PC-3 (cell line): Measurements from ENCODE around the gene FOXL1. TPM values are rescaled to one million over a fixed set of nuclear protein-coding genes. Genes with fewer than 3 reads are reported as not detected.

Experiments
- ATAC-seq: fragments of 200-7000 bp; cut with Tn5 transposase; 2 replicates; pipeline ENCODE4 v1.9.1; 2020; ENCODE audit warnings: mild to moderate bottlenecking, moderate library complexity
- BruUV-seq: library from RNA; stranded (reverse); fragments of 400-500 nt; replicated peaks from 2 replicates; lab custom pipeline; 2021; lab: Mats Ljungman, UMichigan
- CTCF ChIA-PET: fragments of 300-600 bp; sonication (Branson Sonifier 250); formaldehyde crosslinking; loops from one replicate; lab custom pipeline; 2022; ENCODE audit warnings: antibody characterized with exemption; lab: Charles Lee
- POLR2A ChIA-PET: fragments of 300-600 bp; sonication (Branson Sonifier 250); formaldehyde crosslinking; loops from one replicate; lab custom pipeline; 2022; ENCODE audit warnings: antibody characterized with exemption; ENCODE audit not compliant: unreplicated experiment; lab: Charles Lee
- DNase-seq: peaks from one replicate; pipeline ENCODE4 v3.0.0-alpha.2; 2015
- H2AFZ ChIP-seq: fragments of 300-600 bp; sonication (generic); 2 replicates; pipeline ENCODE4 v1.6.0; 2016; ENCODE audit warnings: antibody characterized with exemption, low read length
- H3F3A ChIP-seq: fragments of 300-600 bp; sonication (generic); one replicate; pipeline ENCODE4 v1.6.0; 2017; ENCODE audit warnings: antibody characterized with exemption, low read length, control low read depth, mild to moderate bottlenecking; ENCODE audit not compliant: unreplicated experiment
- H3K27ac ChIP-seq: fragments of 300-600 bp; sonication (generic); 2 replicates; pipeline ENCODE4 v1.5.1; 2016; ENCODE audit warnings: mild to moderate bottlenecking, low read length
- H3K27me3 ChIP-seq: fragments of 300-600 bp; sonication (generic); 2 replicates; pipeline ENCODE4 v1.6.1; 2016; ENCODE audit warnings: low read length, mixed read lengths
- H3K36me3 ChIP-seq: fragments of 300-600 bp; sonication (generic); 2 replicates; pipeline ENCODE4 v1.6.1; 2016; ENCODE audit warnings: low read depth, mixed run types, low read length, mixed read lengths
- H3K4me1 ChIP-seq: fragments of 300-600 bp; sonication (generic); 2 replicates; pipeline ENCODE4 v1.5.1; 2016; ENCODE audit warnings: low read length; ENCODE audit not compliant: insufficient read depth
- H3K4me2 ChIP-seq: fragments of 300-600 bp; sonication (generic); 2 replicates; pipeline ENCODE4 v1.6.0; 2016; ENCODE audit warnings: low read length
- H3K4me3 ChIP-seq: fragments of 300-600 bp; sonication (generic); 2 replicates; pipeline ENCODE4 v1.5.1; 2016; ENCODE audit warnings: mild to moderate bottlenecking, low read length, mixed read lengths
- H3K79me2 ChIP-seq: fragments of 300-600 bp; sonication (generic); 2 replicates; pipeline ENCODE4 v1.6.1; 2017; ENCODE audit warnings: low read length, mixed read lengths
- H3K9ac ChIP-seq: fragments of 300-600 bp; sonication (generic); 2 replicates; pipeline ENCODE4 v1.6.0; 2016; ENCODE audit warnings: mild to moderate bottlenecking, low read length
- H3K9me2 ChIP-seq: fragments of 300-600 bp; sonication (generic); replicated peaks from 2 replicates; pipeline ENCODE4 v1.6.1; 2016; ENCODE audit warnings: mixed run types, low read length, mixed read lengths
- H3K9me3 ChIP-seq: fragments of 300-600 bp; sonication (generic); 2 replicates; pipeline ENCODE4 v1.6.1; 2016; ENCODE audit warnings: low read length, mixed read lengths
- H4K20me1 ChIP-seq: fragments of 300-600 bp; sonication (generic); 2 replicates; pipeline ENCODE4 v1.6.1; 2016; ENCODE audit warnings: low read length, mixed read lengths
- CTCF ChIP-seq: fragments of 300-600 bp; sonication (generic); conservative IDR thresholded peaks from 2 replicates; pipeline ENCODE4 v1.5.1; 2017; ENCODE audit warnings: antibody characterized with exemption, low read depth, mild to moderate bottlenecking, low read length
- EZH2 ChIP-seq: fragments of 300-600 bp; sonication (generic); IDR thresholded peaks from one replicate; pipeline ENCODE4 v1.6.1; 2017; ENCODE audit warnings: antibody characterized with exemption, mild to moderate bottlenecking, low read length; ENCODE audit not compliant: unreplicated experiment
- EZH2phosphoT487 ChIP-seq: fragments of 300-600 bp; sonication (generic); IDR thresholded peaks from 2 replicates; pipeline ENCODE4 v1.6.1; 2018; ENCODE audit warnings: mild to moderate bottlenecking, antibody characterized with exemption, low read length, borderline replicate concordance
- intact Hi-C: fragments of 100-400 bp; cut with micrococcal nuclease; formaldehyde crosslinking; loops from 2 replicates; pipeline ENCODE4 v1.9.0; 2023
- total RNA-seq: library from RNA; depleted of rRNA; stranded (reverse); fragments of >200 nt; gene quantifications from 2 replicates; pipeline ENCODE4 v1.2.3, GENCODE V29; 2014

The FOXL1 gene
- total RNA-seq, 1 experiment from 2014 or later = 8.1 TPM

GRCh38 chr16:86621966-86622365 lies 43.6 kb downstream of the FOXL1 start:
- Histone ChIP-seq H3K27me3 (no peaks in the 10 kb centered on the region), H3K27ac (no peak overlapping the region)
- POLR2A ChIA-PET = no interaction called here

GRCh38 chr16:86622700-86623615 lies 44.6 kb downstream of the FOXL1 start:
- no peaks in the 10 kb centered on the region for H3K36me3 ChIP-seq
- no peak overlapping the region for H3K4me2 ChIP-seq
- no peak overlapping the region for H2AFZ ChIP-seq
- ChIA-PET POLR2A (no interaction called here), CTCF (no interaction called here)
- ATAC-seq (no peak), DNase-seq (no peak)
- TF ChIP-seq CTCF = no peak
- no peak for TF ChIP-seq EZH2phosphoT487
- no peak for TF ChIP-seq EZH2
- no TSS peak for BruUV-seq
- no peaks in the 10 kb centered on the region for H4K20me1 ChIP-seq
- no peaks in the 10 kb centered on the region for H3K9me3 ChIP-seq
- no peak overlapping the region for H3K4me3 ChIP-seq
- no peaks in the 10 kb centered on the region for H3F3A ChIP-seq
- no peaks in the 10 kb centered on the region for H3K27me3 ChIP-seq
- intact Hi-C loops = no loop called here
- H3K9me2 ChIP-seq = no peaks in the 10 kb centered on the region
- H3K4me1 ChIP-seq = no peaks in the 10 kb centered on the region
- no peaks in the 10 kb centered on the region for H3K79me2 ChIP-seq
- H3K27ac ChIP-seq = no peak overlapping the region
- no peak overlapping the region for H3K9ac ChIP-seq

More at GRCh38 chr16:86621966-86622365, 43.6 kb downstream of the FOXL1 start:
- Histone ChIP-seq H3K9ac (no peak overlapping the region), H3K4me3 (no peak overlapping the region), H2AFZ (no peak overlapping the region), H3F3A (no peaks in the 10 kb centered on the region), H3K9me3 (no peaks in the 10 kb centered on the region), H3K9me2 (no peaks in the 10 kb centered on the region), H4K20me1 (no peaks in the 10 kb centered on the region), H3K4me2 (no peak overlapping the region), H3K36me3 (no peaks in the 10 kb centered on the region), H3K4me1 (no peaks in the 10 kb centered on the region), H3K79me2 (no peaks in the 10 kb centered on the region)
- BruUV-seq = no TSS peak
- no peak for TF ChIP-seq EZH2
- DNase-seq = no peak
- CTCF ChIA-PET = no interaction called here
- intact Hi-C loops = no loop called here
- ATAC-seq = no peak

GRCh38 chr16:86625029-86625428 lies 46.7 kb downstream of the FOXL1 start:
- no TSS peak for BruUV-seq
- Histone ChIP-seq H3K27me3 (no peaks in the 10 kb centered on the region), H2AFZ (no peak overlapping the region), H3K9ac (no peak overlapping the region), H3K27ac (no peak overlapping the region), H4K20me1 (no peaks in the 10 kb centered on the region), H3K9me2 (no peaks in the 10 kb centered on the region), H3F3A (no peaks in the 10 kb centered on the region), H3K9me3 (no peaks in the 10 kb centered on the region), H3K4me2 (no peak overlapping the region), H3K79me2 (no peaks in the 10 kb centered on the region), H3K4me1 (no peaks in the 10 kb centered on the region), H3K36me3 (no peaks in the 10 kb centered on the region), H3K4me3 (no peak overlapping the region)
- no peak for ATAC-seq
- DNase-seq = no peak
- TF ChIP-seq EZH2 = no peak
- no peak for TF ChIP-seq EZH2phosphoT487
- TF ChIP-seq CTCF = no peak
- intact Hi-C loops = no loop called here
- POLR2A ChIA-PET = no interaction called here
- CTCF ChIA-PET = no interaction called here
